COLO829 (cell line): ENCODE data around the gene CACNA1I.

Experiments
- DNase-seq: peaks from one replicate; pipeline ENCODE4 v3.0.0; 2012; ENCODE audit warnings: low spot score

Gene CACNA1I

DNA sequence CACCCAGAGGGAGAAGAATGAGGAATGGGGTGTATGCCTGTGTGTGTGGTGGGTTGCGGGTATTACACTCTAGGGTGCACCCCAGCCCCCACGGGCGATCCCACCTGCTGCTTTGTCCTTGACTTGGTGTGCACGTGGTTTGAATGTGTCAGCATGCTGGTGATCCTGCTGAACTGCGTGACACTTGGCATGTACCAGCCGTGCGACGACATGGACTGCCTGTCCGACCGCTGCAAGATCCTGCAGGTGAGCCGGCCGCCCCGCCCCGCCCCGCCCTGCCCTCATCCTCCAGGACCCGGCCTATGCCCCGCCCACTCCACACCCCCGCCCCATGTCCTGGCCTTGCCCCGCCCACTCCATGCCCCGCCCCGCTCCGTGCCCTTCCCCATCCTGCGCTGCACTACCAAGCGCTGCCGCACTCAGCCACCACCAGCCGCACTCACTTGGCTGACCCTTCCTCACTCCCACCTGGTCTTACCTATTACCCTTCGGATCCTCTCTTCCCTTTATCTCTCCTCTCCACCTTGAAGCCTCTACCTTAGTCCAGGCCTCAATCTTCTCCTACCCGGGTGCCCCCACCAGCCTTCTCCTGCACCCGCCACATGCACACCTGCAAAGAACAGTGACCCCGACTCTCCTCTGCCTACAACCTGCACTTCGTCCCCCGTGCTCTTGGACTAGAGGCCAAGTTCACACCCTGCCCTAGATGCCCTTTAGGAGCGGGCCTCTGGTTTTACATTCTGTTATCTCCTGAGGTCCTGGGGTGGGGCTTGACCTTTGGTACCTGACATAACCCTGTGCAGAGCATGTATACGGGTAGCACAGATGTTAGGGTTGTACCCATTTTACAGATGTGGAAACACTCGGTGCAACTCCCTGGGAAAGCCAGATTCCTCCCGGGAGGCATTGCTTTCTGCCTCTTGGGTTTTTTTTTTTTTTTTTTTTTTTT, 27.7 kb downstream of the CACNA1I start:
- no peak for DNase-seq

DNA sequence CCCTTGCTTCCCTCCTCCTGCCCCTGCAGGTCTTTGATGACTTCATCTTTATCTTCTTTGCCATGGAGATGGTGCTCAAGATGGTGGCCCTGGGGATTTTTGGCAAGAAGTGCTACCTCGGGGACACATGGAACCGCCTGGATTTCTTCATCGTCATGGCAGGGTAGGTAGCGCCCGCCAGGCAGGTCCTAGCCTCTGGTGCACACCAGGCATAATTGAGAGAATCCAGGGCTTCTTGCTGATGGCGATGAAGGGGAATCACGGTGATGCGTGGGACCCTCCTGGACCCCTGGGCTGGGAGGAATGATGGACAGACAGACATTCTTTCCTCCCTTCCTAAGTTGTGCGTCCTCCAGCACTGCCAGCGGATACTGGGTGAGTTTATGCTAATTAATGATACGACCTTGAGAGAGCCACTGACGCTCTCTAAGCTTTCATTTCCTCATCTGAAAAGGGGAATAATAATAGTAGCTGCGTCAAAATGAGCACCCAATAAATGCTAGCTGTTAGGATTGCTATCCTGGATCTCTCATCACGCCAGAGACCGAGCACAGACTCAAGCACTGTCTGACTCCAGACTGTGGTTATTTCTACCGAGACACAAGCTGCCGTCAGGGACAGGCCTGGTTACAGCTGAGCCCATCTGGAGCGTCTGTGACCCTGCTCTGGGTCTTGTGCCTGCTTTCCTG, 30.1 kb downstream of the CACNA1I start:
- no peak for DNase-seq

DNA sequence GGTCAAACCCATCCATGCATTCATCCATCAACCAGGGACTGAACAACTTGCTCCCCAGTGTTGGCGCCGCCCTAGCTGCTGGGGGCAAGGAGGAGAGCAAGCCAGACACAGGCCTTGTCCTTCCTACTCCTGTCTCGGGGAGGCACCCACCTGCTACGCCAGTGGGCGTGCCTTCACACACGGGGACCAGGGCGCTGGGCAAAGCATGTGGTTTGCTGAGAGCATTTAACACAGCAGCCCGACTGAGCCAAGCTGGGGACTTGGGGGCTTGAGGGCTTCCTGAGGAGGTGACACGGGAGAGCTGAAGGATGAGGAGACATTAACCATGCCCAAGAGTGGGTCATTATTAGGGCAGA, 30.6 kb downstream of the CACNA1I start:
- DNase-seq: no peak

DNA sequence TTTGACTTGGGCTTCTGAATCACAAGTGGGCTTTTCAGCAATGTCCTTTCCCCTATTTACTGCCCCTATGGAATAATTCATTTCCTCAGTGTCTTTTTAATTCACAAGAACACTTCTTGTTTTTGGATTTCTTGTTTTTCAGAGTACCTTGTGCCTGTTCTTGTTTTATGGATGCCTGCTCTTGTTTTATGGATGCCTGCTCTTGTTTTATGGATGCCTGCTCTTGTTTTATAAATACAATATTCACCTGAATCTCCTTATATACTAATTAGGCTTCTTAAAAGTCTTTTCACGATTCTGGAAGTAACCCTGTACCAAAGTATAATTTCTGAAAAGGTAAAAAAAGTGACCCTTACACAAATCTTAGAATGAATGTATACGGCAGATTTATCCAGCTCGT, 32.8 kb downstream of the CACNA1I start:
- DNase-seq: no peak

DNA sequence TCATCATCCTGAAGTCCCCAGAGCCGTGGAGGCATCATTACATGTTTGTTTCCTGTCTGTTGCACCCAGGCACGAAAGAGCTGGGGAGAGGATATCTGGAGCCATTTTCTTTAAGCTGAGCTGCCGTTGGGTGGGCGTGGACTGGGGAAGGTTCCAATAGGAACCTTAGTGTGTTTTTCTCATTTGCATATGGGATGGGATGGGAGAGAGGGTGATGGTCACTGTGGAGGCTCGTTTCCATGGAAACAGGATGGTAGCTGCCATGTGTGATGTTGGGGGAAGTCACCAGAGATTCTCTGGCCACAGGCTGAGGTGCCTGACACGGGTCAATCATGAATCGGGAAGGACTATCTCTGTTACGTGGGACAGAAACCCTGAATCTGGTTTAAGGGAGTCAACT, 39.7 kb downstream of the CACNA1I start:
- no peak for DNase-seq

DNA sequence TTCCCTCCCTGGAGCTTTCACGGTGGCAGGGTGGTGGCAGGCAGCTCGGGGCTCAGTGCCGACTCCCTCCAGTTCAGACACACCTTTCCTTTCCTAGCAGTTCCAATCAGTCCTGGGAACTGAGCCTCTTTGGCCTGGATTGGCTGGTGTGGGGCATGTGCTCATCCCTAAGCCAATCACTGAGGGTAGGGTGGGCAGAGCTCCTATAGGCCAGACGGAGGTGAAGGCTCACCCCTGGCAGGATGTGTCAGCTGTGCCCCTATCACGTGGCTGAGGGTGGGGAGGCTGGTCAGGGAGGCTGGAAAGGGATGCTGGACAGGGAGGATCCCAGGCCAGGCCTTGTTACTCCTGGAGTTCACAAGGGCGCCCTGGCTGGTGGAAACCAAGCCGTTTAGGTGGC, 40.2 kb downstream of the CACNA1I start:
- no peak for DNase-seq

DNA sequence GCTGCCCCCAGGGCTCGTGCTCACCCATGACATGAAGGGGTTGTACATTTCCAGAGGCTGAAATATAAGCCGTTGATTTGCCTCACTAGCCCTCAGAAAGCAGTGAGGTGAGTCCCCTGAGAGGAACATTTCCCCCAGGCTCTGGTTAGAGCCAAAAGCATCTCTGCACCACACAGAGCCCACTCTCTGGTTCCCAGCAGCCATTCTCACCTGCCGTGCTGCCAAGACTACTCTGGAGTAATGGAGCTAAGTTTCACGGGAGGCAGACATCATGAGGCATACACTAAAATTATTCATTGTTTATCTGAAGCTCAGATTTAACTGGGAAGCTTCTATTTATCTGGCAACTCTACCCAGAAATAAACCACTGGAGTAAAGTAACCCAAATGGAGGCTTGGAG, 40.8 kb downstream of the CACNA1I start:
- no peak for DNase-seq

DNA sequence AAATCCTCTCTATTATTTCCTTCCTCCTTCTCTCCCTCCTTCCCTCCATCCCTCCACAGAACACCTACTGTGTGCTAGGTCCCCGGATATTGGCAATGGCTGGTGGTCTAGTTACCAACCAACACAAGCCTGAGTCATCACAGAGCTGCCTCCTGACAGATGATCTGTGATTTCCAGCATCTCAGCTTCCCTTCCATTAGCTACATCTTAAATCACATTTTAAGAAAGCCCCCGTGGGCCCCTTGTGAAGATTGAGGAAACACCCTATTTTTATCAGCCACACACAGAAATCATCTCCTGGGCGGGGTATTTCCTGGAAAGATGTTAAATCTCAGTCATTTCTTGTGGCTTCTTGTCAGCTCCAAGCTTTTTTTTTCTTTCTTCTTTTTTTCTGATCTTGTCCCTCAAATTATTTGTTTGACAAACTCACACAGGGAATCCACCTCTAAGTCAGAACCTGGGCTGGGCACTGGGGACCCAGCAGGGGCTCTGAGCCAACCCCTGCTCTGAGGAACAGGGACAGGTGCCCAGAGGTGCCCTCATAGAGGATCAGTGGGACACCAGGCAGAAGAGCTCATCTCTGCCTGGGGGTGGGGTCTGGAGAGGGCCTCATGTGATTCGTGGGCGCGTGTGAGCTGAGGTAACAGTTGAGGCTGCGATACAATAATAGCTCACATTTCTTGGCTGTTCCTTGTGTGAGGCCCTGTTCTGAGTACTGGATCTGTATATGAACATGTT, 42.4 kb downstream of the CACNA1I start:
- DNase-seq: no peak

DNA sequence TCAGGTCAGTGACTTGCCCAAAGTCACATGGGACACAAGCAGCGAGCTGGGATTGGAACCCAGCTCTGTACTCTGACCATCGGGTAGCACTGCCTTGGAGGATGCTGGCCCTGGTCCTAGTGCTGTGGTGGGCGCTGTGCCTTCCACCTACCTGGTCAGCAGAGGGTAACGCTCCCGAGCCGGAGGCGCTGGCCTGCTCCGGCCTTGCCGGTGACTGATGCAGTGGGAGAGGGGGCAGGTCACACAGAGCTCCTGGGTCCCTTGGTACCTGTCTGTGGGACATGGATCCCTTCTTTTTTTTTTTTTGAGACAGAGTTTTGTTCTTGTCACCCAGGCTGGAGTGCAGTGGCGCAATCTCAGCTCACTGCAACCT, 43.0 kb downstream of the CACNA1I start:
- DNase-seq: no peak

DNA sequence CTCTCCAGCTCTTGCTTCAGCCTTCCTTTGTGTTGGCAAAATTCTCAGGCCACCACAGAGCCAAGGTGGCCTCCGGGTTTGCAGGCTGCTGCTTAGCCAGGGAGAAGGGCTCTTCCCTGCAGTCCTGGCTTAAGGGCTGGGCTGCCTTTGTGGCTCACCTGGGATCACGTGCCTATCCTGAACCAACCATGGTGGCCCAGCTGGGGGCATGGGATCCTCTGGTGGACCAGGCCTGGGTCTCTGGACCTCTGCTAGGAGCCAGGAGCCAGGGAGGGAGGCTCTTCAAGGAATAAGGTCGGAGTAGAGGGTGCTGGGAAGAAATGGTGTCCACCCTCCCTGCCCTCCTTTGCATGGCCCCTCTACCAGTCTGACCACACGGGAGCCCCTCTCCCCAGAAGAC, 43.9 kb downstream of the CACNA1I start:
- no peak for DNase-seq

DNA sequence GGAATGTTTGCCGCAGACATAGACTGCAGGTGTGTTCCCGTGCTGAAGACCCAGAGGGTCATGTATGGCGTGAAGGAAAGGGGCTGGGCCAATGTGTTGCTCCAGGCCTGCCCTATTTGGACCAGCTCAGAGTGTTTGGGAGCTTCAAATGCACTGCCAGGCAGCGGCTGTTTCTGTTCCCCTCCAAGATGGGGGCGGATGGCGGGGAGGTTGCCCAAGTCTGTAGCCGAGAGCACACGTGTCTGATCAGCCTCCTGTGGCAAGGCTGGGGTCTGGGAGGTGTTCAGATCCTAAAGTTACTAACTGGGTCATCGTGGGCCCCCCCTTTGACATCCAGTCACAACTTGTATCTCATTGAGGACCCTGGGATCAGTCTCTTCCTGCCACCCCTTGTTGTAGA, 45.5 kb downstream of the CACNA1I start:
- no peak for DNase-seq

DNA sequence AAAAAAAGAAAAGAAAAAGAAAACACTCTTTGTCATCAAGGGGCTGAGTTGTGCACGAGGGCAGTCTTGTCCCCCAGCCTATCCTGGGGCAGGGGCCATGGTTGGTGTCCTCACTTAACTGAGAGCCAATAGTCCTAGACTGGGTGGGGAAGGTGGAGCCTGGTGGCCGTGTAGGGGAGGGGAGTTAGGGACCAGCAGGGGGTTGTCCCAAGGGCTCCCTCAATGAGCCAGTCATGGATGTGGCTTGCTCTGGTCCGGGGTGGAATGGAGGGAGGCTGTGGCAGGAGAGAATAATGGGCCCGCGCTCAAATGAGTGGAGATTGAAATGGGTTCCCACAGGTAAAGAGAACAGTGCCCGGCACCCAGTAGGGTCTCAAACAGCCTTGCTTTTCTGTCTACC, 46.2 kb downstream of the CACNA1I start:
- no peak for DNase-seq

DNA sequence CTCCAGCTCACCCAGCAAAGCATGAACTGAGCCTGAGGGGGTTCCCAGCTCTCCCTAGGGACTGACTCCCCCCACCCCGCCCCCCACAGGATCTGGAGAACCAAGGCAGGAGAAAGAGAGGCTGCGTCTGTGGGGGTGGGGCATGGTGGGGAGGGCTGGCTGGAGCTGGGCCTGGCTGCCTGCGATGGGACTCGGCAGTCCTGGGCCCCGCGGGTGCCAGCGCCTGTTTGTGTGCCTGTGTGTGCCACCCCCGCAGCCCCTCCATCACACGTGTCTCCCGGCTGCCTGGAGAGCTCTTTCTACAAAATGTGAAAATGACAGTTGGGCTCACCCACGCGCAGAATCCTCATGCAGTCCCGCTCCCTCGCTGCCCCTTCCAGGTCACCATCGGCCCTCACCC, 46.8 kb downstream of the CACNA1I start:
- no peak for DNase-seq

DNA sequence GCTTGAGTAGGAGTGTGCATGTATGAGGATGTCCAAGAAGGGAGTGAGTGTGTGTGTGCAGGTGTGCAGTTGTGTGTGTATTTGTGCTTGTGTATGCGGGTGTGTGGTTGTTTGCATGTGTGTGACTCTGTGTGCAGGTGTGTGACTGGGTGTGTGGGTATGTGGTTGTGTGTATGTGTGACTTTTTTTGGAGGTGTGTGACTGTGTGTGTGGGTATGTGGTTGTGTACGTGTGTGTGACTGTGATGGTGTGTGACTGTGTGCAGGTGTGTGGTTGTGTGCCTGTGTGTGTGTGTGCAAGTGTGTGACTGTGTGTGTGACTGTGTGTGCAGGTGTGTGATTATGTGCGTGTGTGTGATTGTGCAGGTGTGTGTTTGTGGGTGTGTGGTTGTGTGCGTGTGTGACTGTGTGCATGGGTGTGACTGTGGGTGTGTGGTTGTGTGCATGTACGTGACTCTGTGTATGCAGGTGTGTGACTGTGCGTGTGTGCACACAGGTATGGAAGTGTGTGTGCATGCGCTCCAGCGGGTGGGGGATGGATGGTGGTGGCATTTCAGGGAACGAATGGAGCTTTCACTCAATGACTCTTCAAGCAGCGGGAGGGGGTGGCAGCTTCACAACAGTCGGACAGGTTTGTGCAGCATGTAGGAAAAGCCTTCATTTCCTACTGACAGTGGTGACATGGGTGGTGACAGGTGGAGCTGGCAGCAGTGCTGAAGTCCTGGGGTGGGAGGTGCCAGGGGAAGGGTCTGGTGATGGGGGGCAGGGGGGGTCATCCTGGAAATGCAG, 47.6 kb downstream of the CACNA1I start:
- DNase-seq: no peak

DNA sequence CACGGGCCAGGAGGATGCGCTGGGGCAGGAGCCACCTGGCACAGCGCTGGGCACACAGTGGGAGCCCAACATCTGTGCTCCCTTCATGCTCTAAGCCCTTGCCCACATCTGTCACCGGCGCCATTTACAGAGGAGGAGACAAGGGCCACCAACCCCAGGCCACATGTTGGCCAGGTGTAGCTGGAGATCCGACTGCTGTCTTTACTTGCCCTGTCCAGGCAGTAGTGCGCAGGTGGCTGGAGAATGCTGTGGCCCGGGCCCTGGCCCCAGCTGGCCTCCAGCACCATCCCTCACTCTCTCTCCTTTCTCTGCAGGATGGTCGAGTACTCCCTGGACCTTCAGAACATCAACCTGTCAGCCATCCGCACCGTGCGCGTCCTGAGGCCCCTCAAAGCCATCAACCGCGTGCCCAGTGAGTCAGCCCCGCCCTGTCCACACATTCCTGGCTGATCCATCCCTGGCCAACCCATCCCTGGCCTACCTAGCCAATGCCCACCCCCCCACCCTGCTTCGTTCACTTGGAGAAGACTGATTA, 48.5 kb downstream of the CACNA1I start:
- DNase-seq: no peak

DNA sequence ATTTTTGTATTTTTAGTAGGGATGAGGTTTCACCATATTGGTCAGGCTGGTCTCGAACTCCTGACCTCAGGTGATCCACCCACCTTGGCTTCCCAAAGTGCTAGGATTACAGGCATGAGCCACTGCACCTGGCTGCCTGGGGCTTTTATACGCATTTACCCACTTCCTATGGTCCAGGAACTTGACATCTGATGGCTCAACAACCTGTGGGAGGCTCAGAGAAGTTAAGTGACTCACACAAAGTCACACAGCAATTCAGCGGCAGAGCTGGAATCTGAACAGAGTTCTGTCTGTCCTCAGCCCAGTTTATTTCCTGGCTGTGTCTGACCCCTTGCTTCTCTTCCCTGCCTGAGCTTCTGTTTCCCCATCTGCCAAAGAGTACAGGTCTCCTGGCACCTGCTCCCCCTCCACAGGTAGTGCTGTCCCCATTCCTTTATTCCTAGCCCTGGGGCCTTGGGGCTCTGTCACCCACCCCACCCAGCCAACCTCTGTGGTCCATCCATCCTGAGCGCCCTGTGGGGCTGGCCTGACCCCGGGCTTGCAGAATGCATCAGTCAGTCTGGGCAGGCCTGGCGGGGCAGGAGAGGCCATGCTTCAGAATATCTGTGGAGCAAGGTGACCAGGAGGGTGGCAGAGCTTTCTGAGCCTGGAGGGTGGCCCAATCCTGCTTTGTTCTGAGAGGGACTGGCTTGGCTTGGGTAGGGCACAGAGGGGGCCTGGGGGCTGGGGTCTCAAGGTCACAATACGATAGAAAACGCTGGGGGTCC, 50.6 kb downstream of the CACNA1I start:
- no peak for DNase-seq

DNA sequence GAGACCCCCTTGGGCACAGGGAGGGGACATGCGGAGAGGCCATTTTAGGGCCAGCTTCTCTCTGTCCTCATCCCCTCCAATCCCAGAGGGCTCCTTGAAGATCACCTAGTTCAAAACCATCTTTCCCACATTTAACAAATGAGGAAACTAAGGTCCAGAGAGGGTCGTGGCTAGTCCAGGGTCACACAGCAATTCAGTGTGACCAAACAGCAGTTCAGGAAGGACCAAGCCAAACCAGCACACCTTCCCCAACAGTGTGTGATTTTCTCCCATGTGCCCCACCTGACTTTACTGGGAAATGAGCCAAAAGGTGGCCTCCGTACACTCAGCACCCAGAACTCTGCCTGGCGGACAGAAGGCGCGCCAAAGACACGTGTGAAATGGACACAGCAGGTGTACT, 51.3 kb downstream of the CACNA1I start:
- no peak for DNase-seq

DNA sequence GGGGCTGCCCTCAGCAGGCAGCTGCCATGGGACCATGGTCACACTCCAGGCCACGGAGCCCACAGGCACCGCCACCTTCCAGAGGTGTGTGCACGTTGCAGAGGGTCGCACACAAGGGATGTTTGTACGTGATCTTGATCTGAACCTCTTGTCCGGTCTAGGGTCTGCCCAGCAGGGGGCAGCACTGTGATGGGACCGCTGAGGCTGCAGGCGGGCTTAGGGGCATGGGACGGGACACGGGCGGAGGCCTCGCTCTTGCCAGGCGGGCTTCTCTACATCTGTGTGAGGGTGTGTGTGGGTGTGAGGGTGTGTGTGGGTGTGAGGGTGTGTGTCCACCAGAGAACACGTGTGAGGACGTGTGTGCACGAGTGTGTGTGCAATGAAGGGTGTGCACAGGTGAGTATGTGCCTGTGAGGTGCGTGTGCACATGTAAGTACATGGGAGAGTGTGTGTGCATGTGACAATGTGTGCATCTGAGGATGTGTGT, 52.4 kb downstream of the CACNA1I start:
- DNase-seq: peak; percentile 54

DNA sequence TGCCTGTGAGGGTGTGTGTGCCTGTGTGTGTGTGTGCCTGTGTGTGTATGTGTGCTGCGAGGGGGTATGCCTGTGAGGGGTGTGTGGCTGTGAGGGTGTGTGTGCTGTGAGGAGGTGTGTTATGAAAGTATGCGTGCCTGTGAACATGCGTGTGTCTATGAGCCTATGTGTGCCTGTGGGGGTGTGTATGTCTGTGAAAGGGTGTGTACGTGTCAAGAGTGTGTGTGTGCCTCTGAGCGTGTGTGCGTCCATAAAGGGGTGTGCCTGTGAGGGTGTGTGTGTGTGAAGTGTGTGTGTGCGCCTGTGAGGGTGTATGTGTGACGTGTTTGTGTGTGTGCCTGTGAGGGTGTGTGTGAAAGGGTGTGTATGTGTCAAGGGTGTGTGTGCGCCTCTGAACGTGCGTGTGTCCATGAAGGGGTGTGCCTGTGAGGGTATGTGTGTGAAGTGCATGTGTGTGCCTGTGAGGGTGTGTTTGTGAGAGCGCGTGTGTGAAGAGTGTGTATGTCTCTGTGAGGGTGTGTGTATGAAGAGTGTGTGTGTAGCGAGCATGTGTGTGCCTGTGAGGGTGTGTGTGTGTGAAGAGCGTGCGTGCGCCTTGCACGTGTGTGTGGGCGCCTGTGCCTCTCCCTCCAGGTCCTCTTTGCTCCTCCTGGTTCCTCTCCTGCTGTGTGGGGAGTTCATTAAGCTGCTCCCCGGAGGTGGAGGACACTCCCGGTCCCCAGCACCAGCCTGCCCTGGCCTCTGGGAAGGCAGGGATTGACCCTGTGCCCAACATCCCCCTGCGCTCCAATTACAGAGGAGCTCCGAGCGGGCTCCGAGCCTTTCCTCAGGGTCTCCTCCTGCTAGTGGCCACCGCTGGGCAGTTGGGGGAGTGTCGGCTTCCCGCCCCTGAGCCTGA, 53.3 kb downstream of the CACNA1I start:
- no peak for DNase-seq

DNA sequence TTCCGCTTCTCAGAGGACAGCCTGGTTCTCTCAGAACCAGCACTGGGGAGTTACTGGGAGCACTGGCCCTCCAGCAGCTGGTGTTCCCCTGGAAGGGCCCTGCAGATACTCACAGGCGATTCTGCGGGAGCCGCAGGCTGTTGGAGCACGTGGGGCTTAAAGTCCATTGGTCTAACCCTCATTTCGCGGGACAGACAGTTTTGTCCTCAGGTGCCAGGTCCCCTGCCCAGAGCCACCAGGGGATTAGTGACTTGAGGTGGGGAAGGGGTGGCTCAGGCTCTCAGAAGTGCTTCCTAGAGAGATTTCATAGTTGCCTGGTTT, 53.9 kb downstream of the CACNA1I start:
- no peak for DNase-seq
